ENCODE data around the gene EHBP1.

The EHBP1 gene

GRCh38 chr2:62996534-62997186 is 291.1 kb downstream of the EHBP1 start:
- Histone ChIP-seq H3K4me3 (ENCODE audit: low read length in 2 of 2) (no peak overlapping the region), H3K4me1 (ENCODE audit: control insufficient read depth in 2 of 2, insufficient read depth in 1 of 2, low read depth in 1 of 2, low read length in 2 of 2) (peaks cover 6 to 22% of the 10 kb centered on the region in 2 donors), H2AFZ (ENCODE audit: low read length) (no peak overlapping the region), H3K4ac (ENCODE audit: low read length) (no peak overlapping the region), H2BK120ac (ENCODE audit: low read depth, low read length) (no peak overlapping the region), H3K9me3 (replicated peaks in 1 of 2; ENCODE audit: control insufficient read depth in 2 of 2, insufficient read depth in 1 of 2, low read depth in 1 of 2, low read length in 2 of 2) (no peaks in the 10 kb centered on the region), H3K79me1 (ENCODE audit: low read depth, low read length) (peaks cover 1% of the 10 kb centered on the region), H3K23ac (ENCODE audit: low read depth, low read length, poor library complexity) (no peak overlapping the region), H3K27ac (replicated peaks; ENCODE audit: low read length) (peak overlapping the region; percentile 34), H3K4me2 (ENCODE audit: insufficient read depth, low read length, poor library complexity, severe bottlenecking) (no peak overlapping the region), H4K8ac (ENCODE audit: low read depth, low read length) (no peak overlapping the region), H3K14ac (ENCODE audit: low read length) (no peak overlapping the region), H3K36me3 (replicated peaks in 1 of 2; ENCODE audit: control insufficient read depth in 2 of 2, insufficient read depth in 2 of 2, low read length in 2 of 2) (peaks cover 0 to 21% of the 10 kb centered on the region in 2 donors), H3K18ac (ENCODE audit: low read length) (no peak overlapping the region), H2BK15ac (ENCODE audit: low read length) (no peak overlapping the region), H2BK12ac (ENCODE audit: low read length) (no peak overlapping the region), H3K9ac (ENCODE audit: low read depth, low read length, poor library complexity) (no peak overlapping the region), H4K91ac (ENCODE audit: low read depth, low read length, poor library complexity) (no peak overlapping the region), H2BK5ac (ENCODE audit: low read length) (peak overlapping the region; percentile 39), H2AK5ac (ENCODE audit: low read depth, low read length) (no peak overlapping the region), H3K27me3 (ENCODE audit: control insufficient read depth in 3 of 3, insufficient read depth in 3 of 3, low read depth in 1 of 3, low read length in 3 of 3) (no peaks in the 10 kb centered on the region)
- WGBS, 2 donors (ENCODE audit: extremely low coverage in 2 of 2, insufficient read length in 2 of 2, insufficient replicate concordance in 1 of 2) = no CpG with 5 or more reads among the region's 12 CpGs
- DNase-seq (ENCODE audit: low spot score) = no peak

- Histone ChIP-seq H3K9me3 (replicated peaks in 1 of 2; ENCODE audit: control insufficient read depth in 2 of 2, insufficient read depth in 1 of 2, low read depth in 1 of 2, low read length in 2 of 2) (no peaks in the 10 kb centered on the region), H2BK15ac (ENCODE audit: low read length) (no peak overlapping the region), H3K14ac (ENCODE audit: low read length) (no peak overlapping the region), H3K4ac (ENCODE audit: low read length) (no peak overlapping the region), H3K23ac (ENCODE audit: low read depth, low read length, poor library complexity) (no peak overlapping the region), H3K4me1 (ENCODE audit: control insufficient read depth in 2 of 2, insufficient read depth in 1 of 2, low read depth in 1 of 2, low read length in 2 of 2) (peaks cover 4 to 7% of the 10 kb centered on the region in 2 donors), H2BK120ac (ENCODE audit: low read depth, low read length) (no peak overlapping the region), H4K91ac (ENCODE audit: low read depth, low read length, poor library complexity) (no peak overlapping the region), H3K27ac (replicated peaks; ENCODE audit: low read length) (no peak overlapping the region), H3K4me2 (ENCODE audit: insufficient read depth, low read length, poor library complexity, severe bottlenecking) (no peak overlapping the region), H2BK5ac (ENCODE audit: low read length) (no peak overlapping the region), H2AFZ (ENCODE audit: low read length) (no peak overlapping the region), H2BK12ac (ENCODE audit: low read length) (no peak overlapping the region), H3K36me3 (replicated peaks in 1 of 2; ENCODE audit: control insufficient read depth in 2 of 2, insufficient read depth in 2 of 2, low read length in 2 of 2) (peaks cover 0 to 21% of the 10 kb centered on the region in 2 donors), H3K27me3 (ENCODE audit: control insufficient read depth in 3 of 3, insufficient read depth in 3 of 3, low read depth in 1 of 3, low read length in 3 of 3) (no peaks in the 10 kb centered on the region), H3K79me1 (ENCODE audit: low read depth, low read length) (peaks cover 1% of the 10 kb centered on the region), H3K4me3 (ENCODE audit: low read length in 2 of 2) (no peak overlapping the region), H3K18ac (ENCODE audit: low read length) (no peak overlapping the region), H4K8ac (ENCODE audit: low read depth, low read length) (no peak overlapping the region), H2AK5ac (ENCODE audit: low read depth, low read length) (no peak overlapping the region), H3K9ac (ENCODE audit: low read depth, low read length, poor library complexity) (no peak overlapping the region)
- WGBS, 2 donors (ENCODE audit: extremely low coverage in 2 of 2, insufficient read length in 2 of 2, insufficient replicate concordance in 1 of 2) = no CpG with 5 or more reads among the region's 1 CpG
- DNase-seq (ENCODE audit: low spot score) = no peak
These were observed 293.4 kb downstream of the EHBP1 start for GRCh38 chr2:62998949-62999348.

- Histone ChIP-seq H2AFZ (ENCODE audit: low read length) (no peak overlapping the region), H3K4ac (ENCODE audit: low read length) (no peak overlapping the region), H3K4me2 (ENCODE audit: insufficient read depth, low read length, poor library complexity, severe bottlenecking) (no peak overlapping the region), H2BK5ac (ENCODE audit: low read length) (no peak overlapping the region), H3K23ac (ENCODE audit: low read depth, low read length, poor library complexity) (no peak overlapping the region), H3K4me1 (ENCODE audit: control insufficient read depth in 2 of 2, insufficient read depth in 1 of 2, low read depth in 1 of 2, low read length in 2 of 2) (peaks cover 3 to 4% of the 10 kb centered on the region in 2 donors), H3K9ac (ENCODE audit: low read depth, low read length, poor library complexity) (no peak overlapping the region), H3K14ac (ENCODE audit: low read length) (no peak overlapping the region), H2BK15ac (ENCODE audit: low read length) (no peak overlapping the region), H3K18ac (ENCODE audit: low read length) (no peak overlapping the region), H2BK12ac (ENCODE audit: low read length) (no peak overlapping the region), H2AK5ac (ENCODE audit: low read depth, low read length) (no peak overlapping the region), H3K9me3 (replicated peaks in 1 of 2; ENCODE audit: control insufficient read depth in 2 of 2, insufficient read depth in 1 of 2, low read depth in 1 of 2, low read length in 2 of 2) (no peaks in the 10 kb centered on the region), H3K79me1 (ENCODE audit: low read depth, low read length) (peaks cover 1% of the 10 kb centered on the region), H2BK120ac (ENCODE audit: low read depth, low read length) (no peak overlapping the region), H3K27me3 (ENCODE audit: control insufficient read depth in 3 of 3, insufficient read depth in 3 of 3, low read depth in 1 of 3, low read length in 3 of 3) (no peaks in the 10 kb centered on the region), H4K8ac (ENCODE audit: low read depth, low read length) (no peak overlapping the region), H4K91ac (ENCODE audit: low read depth, low read length, poor library complexity) (no peak overlapping the region), H3K4me3 (ENCODE audit: low read length in 2 of 2) (no peak overlapping the region), H3K36me3 (replicated peaks in 1 of 2; ENCODE audit: control insufficient read depth in 2 of 2, insufficient read depth in 2 of 2, low read length in 2 of 2) (peaks cover 0 to 19% of the 10 kb centered on the region in 2 donors), H3K27ac (replicated peaks; ENCODE audit: low read length) (no peak overlapping the region)
- DNase-seq (ENCODE audit: low spot score) = no peak
- no CpG with 5 or more reads among the region's 1 CpG for WGBS, 2 donors (ENCODE audit: extremely low coverage in 2 of 2, insufficient read length in 2 of 2, insufficient replicate concordance in 1 of 2)
These were observed 294.4 kb downstream of the EHBP1 start for GRCh38 chr2:62999905-63000304.

GRCh38 chr2:63000801-63001200 is 295.3 kb downstream of the EHBP1 start:
- Histone ChIP-seq H3K14ac (ENCODE audit: low read length) (no peak overlapping the region), H3K27ac (replicated peaks; ENCODE audit: low read length) (no peak overlapping the region), H3K4me3 (ENCODE audit: low read length in 2 of 2) (no peak overlapping the region), H2AFZ (ENCODE audit: low read length) (no peak overlapping the region), H3K27me3 (ENCODE audit: control insufficient read depth in 3 of 3, insufficient read depth in 3 of 3, low read depth in 1 of 3, low read length in 3 of 3) (no peaks in the 10 kb centered on the region), H2BK15ac (ENCODE audit: low read length) (no peak overlapping the region), H3K9ac (ENCODE audit: low read depth, low read length, poor library complexity) (no peak overlapping the region), H3K79me1 (ENCODE audit: low read depth, low read length) (peaks cover 1% of the 10 kb centered on the region), H3K9me3 (replicated peaks in 1 of 2; ENCODE audit: control insufficient read depth in 2 of 2, insufficient read depth in 1 of 2, low read depth in 1 of 2, low read length in 2 of 2) (no peaks in the 10 kb centered on the region), H2AK5ac (ENCODE audit: low read depth, low read length) (no peak overlapping the region), H3K23ac (ENCODE audit: low read depth, low read length, poor library complexity) (no peak overlapping the region), H2BK12ac (ENCODE audit: low read length) (no peak overlapping the region), H3K4me2 (ENCODE audit: insufficient read depth, low read length, poor library complexity, severe bottlenecking) (no peak overlapping the region), H3K18ac (ENCODE audit: low read length) (no peak overlapping the region), H4K8ac (ENCODE audit: low read depth, low read length) (no peak overlapping the region), H2BK120ac (ENCODE audit: low read depth, low read length) (no peak overlapping the region), H4K91ac (ENCODE audit: low read depth, low read length, poor library complexity) (no peak overlapping the region), H3K36me3 (replicated peaks in 1 of 2; ENCODE audit: control insufficient read depth in 2 of 2, insufficient read depth in 2 of 2, low read length in 2 of 2) (peaks cover 0 to 18% of the 10 kb centered on the region in 2 donors), H2BK5ac (ENCODE audit: low read length) (no peak overlapping the region), H3K4ac (ENCODE audit: low read length) (no peak overlapping the region), H3K4me1 (ENCODE audit: control insufficient read depth in 2 of 2, insufficient read depth in 1 of 2, low read depth in 1 of 2, low read length in 2 of 2) (peaks cover 3 to 4% of the 10 kb centered on the region in 2 donors)
- no peak for DNase-seq (ENCODE audit: low spot score)
- no CpG with 5 or more reads among the region's 1 CpG for WGBS, 2 donors (ENCODE audit: extremely low coverage in 2 of 2, insufficient read length in 2 of 2, insufficient replicate concordance in 1 of 2)
